ENCODE measurements around the gene TPGS1.

The TPGS1 gene

DNA sequence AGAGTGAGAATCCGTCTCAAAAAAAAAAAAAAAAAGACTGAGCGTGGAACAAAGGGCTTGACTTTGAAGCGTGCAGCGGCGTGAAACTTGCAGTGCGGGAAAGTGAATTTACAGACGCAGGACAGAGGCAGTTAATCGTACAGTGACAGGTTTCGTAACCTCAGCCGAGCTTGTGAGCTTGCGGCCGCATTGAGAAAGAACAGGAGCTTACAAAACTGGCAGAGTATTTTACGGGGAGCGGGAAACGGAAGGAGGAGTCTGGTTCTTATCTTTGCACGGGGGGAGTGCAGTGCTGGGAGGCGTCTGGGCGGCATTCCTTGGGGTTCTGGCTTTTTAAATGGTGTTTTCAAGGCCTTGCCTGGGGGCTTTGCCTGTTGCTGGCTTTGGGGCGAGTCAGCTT, 59.1 kb downstream of the TPGS1 start:
- no peaks in the 10 kb centered on the region for H3K4me1 ChIP-seq (ENCODE audit: control insufficient read depth, insufficient read depth, low read length)
- H3K4me3 ChIP-seq (ENCODE audit: low read depth, low read length), result no peak overlapping the region
- H3K27me3 ChIP-seq (ENCODE audit: control insufficient read depth, insufficient read depth, low read length), result no peaks in the 10 kb centered on the region
- H3K36me3 ChIP-seq (ENCODE audit: control insufficient read depth, insufficient read depth, low read length), result no peaks in the 10 kb centered on the region
- no peak overlapping the region for H3K9ac ChIP-seq (ENCODE audit: low read depth, low read length)
- no peaks in the 10 kb centered on the region for H3K9me3 ChIP-seq (ENCODE audit: control insufficient read depth, insufficient read depth, low read length)

DNA sequence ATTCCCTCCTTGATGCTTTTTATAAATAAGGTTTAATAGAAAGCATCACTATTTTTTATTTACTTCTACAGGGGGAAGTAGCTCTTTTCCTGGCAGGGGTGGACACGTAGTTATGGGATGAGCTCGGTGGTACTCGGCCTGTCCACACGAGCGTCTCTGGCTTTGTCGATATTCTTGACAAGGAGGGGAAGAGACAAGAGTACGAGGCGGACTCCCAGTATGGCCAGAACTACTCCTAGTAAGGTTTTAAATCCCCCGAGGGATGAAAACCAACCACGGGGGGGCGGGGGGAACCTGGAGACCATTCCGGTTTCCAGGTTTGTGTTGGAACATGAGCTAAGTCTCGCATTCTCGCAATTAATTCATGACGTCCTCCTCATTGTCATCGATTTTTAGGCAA, 59.5 kb downstream of the TPGS1 start:
- no peak overlapping the region for H3K4me3 ChIP-seq (ENCODE audit: low read depth, low read length)
- no peaks in the 10 kb centered on the region for H3K4me1 ChIP-seq (ENCODE audit: control insufficient read depth, insufficient read depth, low read length)
- H3K9ac ChIP-seq (ENCODE audit: low read depth, low read length), result no peak overlapping the region
- H3K36me3 ChIP-seq (ENCODE audit: control insufficient read depth, insufficient read depth, low read length), result no peaks in the 10 kb centered on the region
- H3K9me3 ChIP-seq (ENCODE audit: control insufficient read depth, insufficient read depth, low read length), result no peaks in the 10 kb centered on the region
- no peaks in the 10 kb centered on the region for H3K27me3 ChIP-seq (ENCODE audit: control insufficient read depth, insufficient read depth, low read length)

DNA sequence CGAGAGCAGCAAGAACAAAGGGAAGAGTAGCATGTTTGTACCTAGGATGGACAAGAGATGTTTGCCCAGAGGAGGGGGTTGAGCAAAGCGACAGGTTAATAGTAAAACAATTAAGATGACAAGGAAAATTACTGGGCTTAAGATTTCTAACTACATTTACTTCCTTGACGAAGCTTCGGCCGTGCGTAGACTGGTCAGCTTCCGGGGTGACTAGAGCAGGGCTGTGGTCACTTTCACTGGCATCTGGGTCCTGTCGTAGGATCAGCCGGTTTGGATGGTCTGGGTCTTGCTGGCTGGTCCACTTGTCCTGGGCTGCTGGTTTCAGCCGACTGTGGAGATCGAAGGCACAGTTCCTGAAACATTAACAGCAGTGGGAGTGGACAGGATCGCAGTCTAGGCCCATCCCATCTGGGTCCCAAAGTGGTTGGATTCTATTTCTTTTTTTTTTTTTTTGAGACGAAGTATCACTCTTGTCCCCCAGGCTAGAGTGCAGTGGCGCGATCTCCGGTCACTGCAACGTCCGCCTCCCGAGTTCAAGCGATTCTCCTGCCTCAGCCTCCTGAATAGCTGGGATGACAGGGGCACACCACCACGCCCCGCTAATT, 60.1 kb downstream of the TPGS1 start:
- Histone ChIP-seq H3K36me3 (ENCODE audit: control insufficient read depth, insufficient read depth, low read length) (no peaks in the 10 kb centered on the region), H3K4me1 (ENCODE audit: control insufficient read depth, insufficient read depth, low read length) (no peaks in the 10 kb centered on the region), H3K27me3 (ENCODE audit: control insufficient read depth, insufficient read depth, low read length) (no peaks in the 10 kb centered on the region), H3K9me3 (ENCODE audit: control insufficient read depth, insufficient read depth, low read length) (no peaks in the 10 kb centered on the region), H3K9ac (ENCODE audit: low read depth, low read length) (no peak overlapping the region), H3K4me3 (ENCODE audit: low read depth, low read length) (no peak overlapping the region)

All from iPS-15b (cell line).